SK-N-SH (cell line): ENCODE data around the gene ATRN. TPM values are rescaled to one million over a fixed set of nuclear protein-coding genes. Genes with fewer than 3 reads are reported as not detected.

ENCODE experiments used
- CTCF ChIA-PET: fragments of 300-600, 350-600 bp; formaldehyde crosslinking; extraction: SDS; loops from one replicate; lab custom pipeline; 2021; lab: Yijun Ruan, JAX
- POLR2A ChIA-PET: fragments of 350-600 bp; sonication (Branson Sonifier 250); formaldehyde crosslinking; extraction: SDS; loops from one replicate; lab custom pipeline; 2020; ENCODE audit warnings: antibody characterized with exemption, inconsistent platforms; lab: Yijun Ruan, JAX
- DNase-seq: peaks from one replicate; pipeline ENCODE4 v3.0.0; 2012
- H2AFZ ChIP-seq: fragments of 200-600 bp; sonication (generic); 2 replicates; pipeline ENCODE4 v1.8.1; 2016; ENCODE audit warnings: antibody characterized with exemption, mild to moderate bottlenecking, low read depth
- H3F3A ChIP-seq: fragments of 200-600 bp; sonication (generic); replicated peaks from 2 replicates; pipeline ENCODE3; 2016; ENCODE audit warnings: antibody characterized with exemption, mild to moderate bottlenecking; ENCODE audit not compliant: insufficient read depth
- H3K27ac ChIP-seq, 2 experiments: fragments of 200-500 bp in 1 of 2; fragments of 200-600 bp in 1 of 2; sonication (Bioruptor generic) in 1 of 2; sonication (generic), shearing (Covaris generic) in 1 of 2; 2 replicates each; pipeline versions ENCODE4 v1.5.1 to v1.6.1; 2014 to 2016; ENCODE audit warnings: low read depth in 2 of 2, inconsistent platforms in 1 of 2, low read length in 1 of 2, mild to moderate bottlenecking in 1 of 2, mixed read lengths in 1 of 2
- H3K27me3 ChIP-seq: fragments of 200-600 bp; sonication (generic), shearing (Covaris generic); 2 replicates; pipeline ENCODE4 v1.6.1; 2016; ENCODE audit warnings: mixed run types; ENCODE audit not compliant: insufficient read depth
- H3K36me3 ChIP-seq, 2 experiments: fragments of 200-500 bp in 1 of 2; fragments of 200-600 bp in 1 of 2; sonication (Bioruptor generic) in 1 of 2; sonication (generic) in 1 of 2; replicated peaks in 1 of 2; 2 replicates each; pipeline versions ENCODE3 to v1.5.1; 2014 to 2016; ENCODE audit warnings: low read length in 1 of 2, mild to moderate bottlenecking in 1 of 2; ENCODE audit not compliant: insufficient read depth in 2 of 2, control insufficient read depth in 1 of 2
- H3K4me1 ChIP-seq, 2 experiments: fragments of 200-500 bp in 1 of 2; fragments of 200-600 bp in 1 of 2; sonication (Bioruptor generic) in 1 of 2; sonication (generic), shearing (Covaris generic) in 1 of 2; 2 replicates each; pipeline versions ENCODE4 v1.5.1 to v1.6.1; 2014 to 2016; ENCODE audit warnings: low read depth in 1 of 2, low read length in 1 of 2, mixed run types in 1 of 2; ENCODE audit not compliant: insufficient read depth in 2 of 2, control insufficient read depth in 1 of 2
- H3K4me2 ChIP-seq: fragments of 200-600 bp; sonication (generic), shearing (Covaris generic); 2 replicates; pipeline ENCODE4 v1.6.1; 2017; ENCODE audit warnings: mixed run types
- H3K4me3 ChIP-seq, 2 experiments: fragments of 200-500 bp in 1 of 2; fragments of 200-600 bp in 1 of 2; sonication (Bioruptor generic) in 1 of 2; sonication (generic), shearing (Covaris generic) in 1 of 2; 2 replicates each; pipeline versions ENCODE4 v1.5.1 to v1.8.1; 2014 to 2016; ENCODE audit warnings: low read depth in 2 of 2, inconsistent platforms in 1 of 2, low read length in 1 of 2, mild to moderate bottlenecking in 1 of 2, mixed read lengths in 1 of 2, moderate library complexity in 1 of 2
- H3K79me2 ChIP-seq: fragments of 200-600 bp; sonication (generic); 2 replicates; pipeline ENCODE4 v1.8.1; 2017; ENCODE audit warnings: mild to moderate bottlenecking; ENCODE audit not compliant: insufficient read depth
- H3K9ac ChIP-seq: fragments of 200-600 bp; sonication (generic); 2 replicates; pipeline ENCODE4 v1.6.1; 2017; ENCODE audit warnings: mixed run types
- H3K9me2 ChIP-seq: fragments of 200-600 bp; sonication (generic); 2 replicates; pipeline ENCODE4 v1.6.1; 2017; ENCODE audit warnings: mixed run types
- H3K9me3 ChIP-seq: fragments of 200-600 bp; sonication (generic); 2 replicates; pipeline ENCODE4 v1.6.1; 2017; ENCODE audit warnings: mixed run types, mild to moderate bottlenecking, moderate library complexity
- H4K20me1 ChIP-seq: fragments of 200-600 bp; sonication (generic); 2 replicates; pipeline ENCODE4 v1.6.1; 2017; ENCODE audit warnings: mild to moderate bottlenecking, mixed run types; ENCODE audit not compliant: insufficient read depth
- CHD2 ChIP-seq: fragments of 150-350 bp; IDR thresholded peaks from 2 replicates; pipeline ENCODE4 v1.6.1; 2018; ENCODE audit warnings: low read length; ENCODE audit not compliant: partially characterized antibody
- ELF1 ChIP-seq: IDR thresholded peaks from 2 replicates; pipeline ENCODE4 v1.4.0; 2012
- EP300 ChIP-seq, 2 experiments: IDR thresholded peaks; 2 replicates each; pipeline versions ENCODE4 v1.4.0 to v1.6.1; 2012; ENCODE audit warnings: borderline replicate concordance in 1 of 2, low read depth in 1 of 2, low read length in 1 of 2
- FOXJ3 ChIP-seq: sonication (generic); formaldehyde crosslinking; IDR thresholded peaks from 2 replicates; pipeline ENCODE4 v1.5.1; 2020; ENCODE audit warnings: mild to moderate bottlenecking, missing genetic modification reagents
- FOXM1 ChIP-seq: IDR thresholded peaks from 2 replicates; pipeline ENCODE4 v1.4.0; 2012; ENCODE audit warnings: low read depth, mild to moderate bottlenecking
- JUND ChIP-seq: IDR thresholded peaks from 2 replicates; pipeline ENCODE4 v1.4.0; 2012
- RAD21 ChIP-seq: IDR thresholded peaks from 2 replicates; pipeline ENCODE4 v1.6.1; 2012; ENCODE audit warnings: mild to moderate bottlenecking, low read length
- RCOR1 ChIP-seq: fragments of 150-350 bp; IDR thresholded peaks from 2 replicates; pipeline ENCODE4 v1.6.1; 2017; ENCODE audit warnings: antibody characterized with exemption, low read length
- RXRA ChIP-seq: IDR thresholded peaks from 2 replicates; pipeline ENCODE4 v1.4.0; 2012; ENCODE audit warnings: low read depth, mild to moderate bottlenecking, borderline replicate concordance
- SIN3A ChIP-seq: IDR thresholded peaks from 2 replicates; pipeline ENCODE4 v1.6.1; 2012; ENCODE audit warnings: low read depth, mild to moderate bottlenecking, low read length, moderate library complexity, borderline replicate concordance
- SMC3 ChIP-seq: IDR thresholded peaks from 2 replicates; pipeline ENCODE4 v1.6.1; 2012; ENCODE audit warnings: low read depth, low read length, improper control_type of control experiment
- TCF12 ChIP-seq: IDR thresholded peaks from 2 replicates; pipeline ENCODE4 v1.4.0; 2012
- YY1 ChIP-seq: IDR thresholded peaks from 2 replicates; pipeline ENCODE4 v1.4.0; 2012; ENCODE audit warnings: low read depth, mild to moderate bottlenecking
- WGBS: methylation state at CpG from one replicate; pipeline ENCODE4 v1.1.6; 2017; ENCODE audit warnings: low lambda C conversion rate; 5-methylcytosine and 5-hydroxymethylcytosine counted together
- polyA plus RNA-seq, 3 experiments: library from polyadenylated mRNA; depleted of rRNA; stranded (reverse); fragments of >200 nt; gene quantifications; 2 replicates each; pipeline ENCODE4 v1.2.3, GENCODE V29; 2012
- TF ChIP-seq, protein P1 (sequence below): fragments of 150-350 bp; IDR thresholded peaks from 2 replicates; pipeline ENCODE4 v1.6.1; 2017; ENCODE audit warnings: antibody characterized with exemption, low read length, low read depth, borderline replicate concordance
- TF ChIP-seq, protein P2 (sequence below): IDR thresholded peaks from 2 replicates; pipeline ENCODE4 v1.4.0; 2012; ENCODE audit warnings: low read depth, borderline replicate concordance
- TF ChIP-seq, protein P3 (sequence below): IDR thresholded peaks from 2 replicates; pipeline ENCODE4; 2012

ATRN gene
- polyA plus RNA-seq, 1 of the 3 experiments (the other 2 are of a cell fraction), result 33.8 TPM

DNA sequence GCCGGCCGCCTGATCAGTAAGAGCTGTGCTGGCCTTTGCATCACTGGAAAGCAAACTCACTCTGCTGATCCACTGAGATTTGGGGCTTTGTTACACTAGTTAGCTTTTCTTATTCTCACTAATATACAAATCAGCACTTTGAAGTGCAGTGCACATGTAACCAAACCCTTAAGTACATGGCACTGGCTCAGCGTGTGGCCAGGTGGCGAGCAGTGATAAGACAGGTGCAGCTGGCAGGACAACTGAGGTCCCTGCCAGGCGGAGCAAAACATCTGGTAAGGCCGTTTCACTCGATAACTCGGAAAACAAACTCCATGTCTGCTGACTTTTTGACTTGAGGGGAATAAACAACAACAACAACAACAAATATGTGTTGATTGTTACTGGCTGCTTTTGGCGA lies 181.4 kb downstream of the ATRN start:
- no peak overlapping the region for H2AFZ ChIP-seq
- no peaks in the 10 kb centered on the region for H3K9me3 ChIP-seq
- no peak overlapping the region for H3K4me3 ChIP-seq
- no peak for DNase-seq
- POLR2A ChIA-PET, result no interaction called here
- H3F3A ChIP-seq, result no peaks in the 10 kb centered on the region
- 96% methylated on average over 9 of the region's 9 CpGs for WGBS
- no peaks in the 10 kb centered on the region for H4K20me1 ChIP-seq
- no peak overlapping the region for H3K4me2 ChIP-seq
- H3K27me3 ChIP-seq, result no peaks in the 10 kb centered on the region
- TF ChIP-seq FOXJ3, result no peak
- TF ChIP-seq ELF1, result no peak
- TF ChIP-seq RXRA, result no peak
- TF ChIP-seq, protein P1, sequence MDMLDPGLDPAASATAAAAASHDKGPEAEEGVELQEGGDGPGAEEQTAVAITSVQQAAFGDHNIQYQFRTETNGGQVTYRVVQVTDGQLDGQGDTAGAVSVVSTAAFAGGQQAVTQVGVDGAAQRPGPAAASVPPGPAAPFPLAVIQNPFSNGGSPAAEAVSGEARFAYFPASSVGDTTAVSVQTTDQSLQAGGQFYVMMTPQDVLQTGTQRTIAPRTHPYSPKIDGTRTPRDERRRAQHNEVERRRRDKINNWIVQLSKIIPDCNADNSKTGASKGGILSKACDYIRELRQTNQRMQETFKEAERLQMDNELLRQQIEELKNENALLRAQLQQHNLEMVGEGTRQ, result no peak
- TF ChIP-seq, protein P2, sequence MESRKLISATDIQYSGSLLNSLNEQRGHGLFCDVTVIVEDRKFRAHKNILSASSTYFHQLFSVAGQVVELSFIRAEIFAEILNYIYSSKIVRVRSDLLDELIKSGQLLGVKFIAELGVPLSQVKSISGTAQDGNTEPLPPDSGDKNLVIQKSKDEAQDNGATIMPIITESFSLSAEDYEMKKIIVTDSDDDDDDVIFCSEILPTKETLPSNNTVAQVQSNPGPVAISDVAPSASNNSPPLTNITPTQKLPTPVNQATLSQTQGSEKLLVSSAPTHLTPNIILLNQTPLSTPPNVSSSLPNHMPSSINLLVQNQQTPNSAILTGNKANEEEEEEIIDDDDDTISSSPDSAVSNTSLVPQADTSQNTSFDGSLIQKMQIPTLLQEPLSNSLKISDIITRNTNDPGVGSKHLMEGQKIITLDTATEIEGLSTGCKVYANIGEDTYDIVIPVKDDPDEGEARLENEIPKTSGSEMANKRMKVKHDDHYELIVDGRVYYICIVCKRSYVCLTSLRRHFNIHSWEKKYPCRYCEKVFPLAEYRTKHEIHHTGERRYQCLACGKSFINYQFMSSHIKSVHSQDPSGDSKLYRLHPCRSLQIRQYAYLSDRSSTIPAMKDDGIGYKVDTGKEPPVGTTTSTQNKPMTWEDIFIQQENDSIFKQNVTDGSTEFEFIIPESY, result no peak
- no peak for TF ChIP-seq EP300 (IDR thresholded peaks at IDR 0.05; ENCODE audit: borderline replicate concordance in 1 of 2, low read depth in 1 of 2, low read length in 1 of 2)
- no peak for TF ChIP-seq RCOR1
- no peak for TF ChIP-seq SMC3
- TF ChIP-seq SIN3A, result no peak
- TF ChIP-seq CHD2, result no peak
- TF ChIP-seq, protein P3, sequence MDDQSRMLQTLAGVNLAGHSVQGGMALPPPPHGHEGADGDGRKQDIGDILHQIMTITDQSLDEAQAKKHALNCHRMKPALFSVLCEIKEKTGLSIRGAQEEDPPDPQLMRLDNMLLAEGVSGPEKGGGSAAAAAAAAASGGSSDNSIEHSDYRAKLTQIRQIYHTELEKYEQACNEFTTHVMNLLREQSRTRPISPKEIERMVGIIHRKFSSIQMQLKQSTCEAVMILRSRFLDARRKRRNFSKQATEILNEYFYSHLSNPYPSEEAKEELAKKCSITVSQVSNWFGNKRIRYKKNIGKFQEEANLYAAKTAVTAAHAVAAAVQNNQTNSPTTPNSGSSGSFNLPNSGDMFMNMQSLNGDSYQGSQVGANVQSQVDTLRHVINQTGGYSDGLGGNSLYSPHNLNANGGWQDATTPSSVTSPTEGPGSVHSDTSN, result no peak
- TF ChIP-seq TCF12, result no peak
- no peak for TF ChIP-seq JUND
- no peak for TF ChIP-seq YY1
- no peak for TF ChIP-seq FOXM1
- no peak for TF ChIP-seq RAD21
- TF ChIP-seq, all 33 proteins: peak for 0
- Histone ChIP-seq H3K9ac (no peak overlapping the region), H3K27ac (no peak overlapping the region), H3K36me3 (no peaks in the 10 kb centered on the region), H3K79me2 (no peaks in the 10 kb centered on the region), H3K9me2 (no peaks in the 10 kb centered on the region), H3K4me1 (peaks cover 0 to 32% of the 10 kb centered on the region in 2 experiments; a peak in 1 of 4 replicates)
- CTCF ChIA-PET, result interaction anchor here (0.7 to 2.5 kb wide), 2 partner anchors 15 to 59 kb away, joined by 3 to 8 read pairs; no protein-coding TSS in a partner anchor
